Neural crest cell (in vitro differentiated cells): ENCODE results near the gene SSRP1. TPM values are rescaled to one million over a fixed set of nuclear protein-coding genes. Genes with fewer than 3 reads are reported as not detected.

Experiments used
- DNase-seq: peaks from one replicate; pipeline ENCODE4 v3.0.0; 2021; ENCODE audit warnings: low read depth, mixed read lengths, low spot score
- H3K27ac Mint-ChIP-seq: one replicate; pipeline ENCODE4 v1.8.0; 2021; ENCODE audit warnings: mild to moderate bottlenecking, mixed read lengths; ENCODE audit not compliant: unreplicated experiment
- H3K27me3 Mint-ChIP-seq: 2 replicates; pipeline ENCODE4 v1.8.0; 2021; ENCODE audit warnings: low read depth, mild to moderate bottlenecking, mixed read lengths
- H3K36me3 Mint-ChIP-seq: 2 replicates; pipeline ENCODE4 v1.8.0; 2021; ENCODE audit warnings: low read depth, mild to moderate bottlenecking, mixed read lengths
- H3K4me1 Mint-ChIP-seq: 2 replicates; pipeline ENCODE4 v1.8.0; 2021; ENCODE audit warnings: mixed read lengths
- H3K4me3 Mint-ChIP-seq: one replicate; pipeline ENCODE4 v1.8.0; 2021; ENCODE audit warnings: mild to moderate bottlenecking, mixed read lengths
- H3K9me3 Mint-ChIP-seq: 2 replicates; pipeline ENCODE4 v1.8.0; 2021; ENCODE audit warnings: mixed read lengths
- CTCF ChIP-seq: fragments of 200-600 bp; sonication (generic); conservative IDR thresholded peaks from 2 replicates; pipeline ENCODE4 v1.5.0; 2021; ENCODE audit warnings: antibody characterized with exemption, mild to moderate bottlenecking
- total RNA-seq: library from RNA; stranded (reverse); gene quantifications from 2 replicates; pipeline ENCODE4 v1.2.1, GENCODE V29; 2021

The SSRP1 gene
- total RNA-seq, 1 donor from 2014 or later = 280 TPM

DNA sequence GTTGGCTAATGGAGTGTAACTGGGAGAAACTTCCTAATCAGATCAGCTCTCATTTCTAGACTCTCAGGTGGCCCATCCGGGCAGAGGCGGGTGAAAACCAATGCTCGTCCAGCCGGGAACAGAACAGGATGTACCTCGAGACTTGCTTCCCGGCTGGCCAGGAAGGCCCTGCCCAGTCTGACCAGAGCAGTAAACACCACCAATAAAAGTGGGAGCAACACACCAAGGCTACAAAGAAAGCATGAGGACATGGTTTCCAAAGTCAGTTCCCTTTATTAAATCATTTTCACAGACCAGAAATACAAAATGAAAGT is 10.0 kb downstream of the SSRP1 start:
- peaks cover 34% of the 10 kb centered on the region for H3K36me3 Mint-ChIP-seq
- no peaks in the 10 kb centered on the region for H3K27me3 Mint-ChIP-seq
- peak overlapping the region; percentile 98 for H3K27ac Mint-ChIP-seq
- TF ChIP-seq CTCF = no peak
- peaks cover 58% of the 10 kb centered on the region for H3K4me1 Mint-ChIP-seq
- no peaks in the 10 kb centered on the region for H3K9me3 Mint-ChIP-seq
- H3K4me3 Mint-ChIP-seq = peak overlapping the region; percentile 95
- no peak for DNase-seq

GRCh38 chr11:57324886-57325734 is 10.6 kb downstream of the SSRP1 start, which contains the start of gene TNKS1BP1:
TNKS1BP1 (minus strand) TSS chr11:57324952; CDS start chr11:57321885, 3,067 bp downstream.
- peaks cover 60% of the 10 kb centered on the region for H3K4me1 Mint-ChIP-seq

GRCh38 chr11:57324154-57324885 is 11.4 kb downstream of the SSRP1 start:
- Mint-ChIP-seq H3K27ac (peak overlapping the region; percentile 97), H3K36me3 (peaks cover 27% of the 10 kb centered on the region), H3K4me1 (peaks cover 60% of the 10 kb centered on the region), H3K9me3 (no peaks in the 10 kb centered on the region), H3K4me3 (peak overlapping the region; percentile 97), H3K27me3 (no peaks in the 10 kb centered on the region)
- no peak for TF ChIP-seq CTCF
- DNase-seq = peak; percentile 74

More at GRCh38 chr11:57324886-57325734, 10.6 kb downstream of the SSRP1 start, which contains the start of gene TNKS1BP1:
- TF ChIP-seq CTCF = no peak
- Mint-ChIP-seq H3K27ac (peak within 1 kb of the TSS; percentile 98), H3K9me3 (no peaks in the 10 kb centered on the region), H3K27me3 (no peaks in the 10 kb centered on the region), H3K4me3 (peak within 1 kb of the TSS; percentile 97), H3K36me3 (peaks cover 33% of the 10 kb centered on the region)
- DNase-seq = peak; percentile 96

DNA sequence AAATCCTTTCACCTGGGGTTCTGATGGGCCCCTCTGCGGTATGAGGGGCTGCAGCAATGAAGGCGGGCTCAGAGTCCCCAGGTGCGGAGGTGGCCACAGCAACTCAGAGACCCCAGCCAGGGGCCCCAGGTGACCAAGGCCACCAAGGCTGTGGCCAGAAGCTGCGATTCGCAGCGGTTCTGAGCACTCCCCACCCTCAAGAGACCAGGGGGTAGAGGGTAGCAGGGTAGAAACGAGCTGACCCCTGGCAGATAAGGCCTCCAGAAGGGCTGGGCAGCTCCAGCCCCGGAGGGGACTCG is 11.9 kb downstream of the SSRP1 start:
- TF ChIP-seq CTCF = no peak
- Mint-ChIP-seq H3K27ac (peak overlapping the region; percentile 97), H3K27me3 (no peaks in the 10 kb centered on the region), H3K36me3 (peaks cover 28% of the 10 kb centered on the region), H3K9me3 (no peaks in the 10 kb centered on the region), H3K4me3 (peak overlapping the region; percentile 97), H3K4me1 (peaks cover 63% of the 10 kb centered on the region)
- no peak for DNase-seq

GRCh38 chr11:57323167-57323854 is 12.4 kb downstream of the SSRP1 start:
- peaks cover 63% of the 10 kb centered on the region for H3K4me1 Mint-ChIP-seq
- peak overlapping the region; percentile 60 for H3K27ac Mint-ChIP-seq
- H3K9me3 Mint-ChIP-seq = no peaks in the 10 kb centered on the region
- H3K27me3 Mint-ChIP-seq = no peaks in the 10 kb centered on the region
- TF ChIP-seq CTCF = peak; percentile 12
- DNase-seq = no peak
- peak overlapping the region; percentile 97 for H3K4me3 Mint-ChIP-seq
- peaks cover 25% of the 10 kb centered on the region for H3K36me3 Mint-ChIP-seq
